ENCODE results near the gene ABHD12.
"Not testable (repeated sequence)": the region's sequence is repeated elsewhere in the genome, so short reads cannot be mapped to it uniquely, and the experiment has no call there.

ABHD12 gene

DNA sequence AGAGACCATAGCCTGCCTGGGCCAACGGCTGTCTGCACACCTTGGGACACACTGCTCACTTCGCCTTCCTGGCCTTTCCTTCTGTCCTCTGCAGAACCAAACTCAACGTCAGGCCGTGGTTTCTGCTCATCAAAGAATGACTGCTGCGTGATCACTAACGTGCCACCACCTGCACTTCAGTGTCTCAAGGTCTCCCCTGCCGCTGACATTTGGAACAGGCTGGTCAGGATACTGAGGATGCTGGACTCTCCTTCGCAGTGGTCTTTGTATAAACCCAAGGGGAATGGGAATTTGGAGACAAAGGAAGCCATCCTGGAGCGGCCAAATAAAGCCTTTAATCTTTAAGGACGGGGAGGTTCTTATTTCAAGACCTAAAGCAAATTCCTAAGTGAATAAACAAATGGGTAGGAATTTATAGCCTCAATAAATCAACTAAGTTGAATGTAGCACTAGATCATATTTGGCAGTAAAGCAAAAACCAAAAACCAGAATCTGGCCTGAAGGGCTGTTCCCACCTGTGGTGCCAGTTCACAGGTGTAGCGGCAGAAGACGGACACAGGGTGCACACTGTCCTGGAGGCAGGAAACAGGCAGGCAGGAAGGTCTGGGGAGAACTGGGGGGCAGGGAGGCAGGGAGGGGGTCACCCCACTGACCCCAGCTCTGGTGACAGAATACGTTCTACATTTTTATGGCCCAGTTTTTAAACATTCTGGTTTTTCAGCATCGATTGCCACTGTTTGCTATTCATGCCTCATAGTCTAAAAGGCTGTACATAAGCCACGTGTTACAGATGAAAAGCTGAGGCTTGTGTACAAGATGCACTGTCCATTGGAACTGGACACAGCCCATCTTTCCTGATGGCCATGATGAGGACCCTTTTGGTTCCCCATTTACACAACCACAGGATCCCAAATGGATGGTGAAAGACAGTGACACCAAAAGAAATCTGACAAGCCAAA is 36.6 kb downstream of the ABHD12 start:
- DNase-seq (ENCODE audit: low read depth, low spot score) = no peak

DNA sequence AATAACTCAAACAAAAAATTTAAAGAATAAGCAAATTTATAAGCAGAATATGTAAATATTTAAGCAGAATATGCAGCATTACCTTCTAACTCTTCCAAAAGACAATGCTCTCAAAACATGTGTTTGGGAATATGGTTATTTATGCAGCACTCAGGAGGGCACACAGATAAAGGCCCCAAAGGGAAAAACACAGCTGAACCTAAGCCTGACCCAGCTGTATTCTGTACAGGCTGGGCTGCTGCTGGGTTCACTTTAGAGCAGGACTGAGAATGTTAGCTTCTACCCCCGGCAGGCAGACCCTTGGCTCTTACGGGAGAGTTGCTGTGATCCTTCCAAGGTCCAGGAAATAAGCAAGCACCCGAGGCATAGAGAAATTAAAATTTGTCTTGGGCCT is 37.3 kb downstream of the ABHD12 start:
- DNase-seq (ENCODE audit: low read depth, low spot score) = no peak

DNA sequence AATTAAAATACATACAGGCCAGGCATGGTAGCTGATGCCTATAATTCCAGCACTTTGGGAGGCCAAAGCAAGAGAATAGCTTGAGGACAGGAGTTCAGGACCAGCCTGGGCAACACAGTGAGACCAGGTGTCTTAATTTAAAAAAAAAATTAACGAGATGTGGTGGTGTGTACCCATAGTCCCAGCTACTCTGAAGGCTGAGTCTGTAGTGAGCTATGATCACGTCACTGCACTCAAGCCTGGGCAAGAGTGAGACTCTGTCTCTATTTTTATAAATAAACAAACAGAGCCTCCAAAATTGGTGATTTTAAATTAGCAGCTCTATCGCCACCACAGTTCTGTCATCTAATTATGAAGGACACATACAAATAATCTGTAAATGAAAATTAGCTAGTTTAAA is 37.9 kb downstream of the ABHD12 start:
- no peak for DNase-seq (ENCODE audit: low read depth, low spot score)

DNA sequence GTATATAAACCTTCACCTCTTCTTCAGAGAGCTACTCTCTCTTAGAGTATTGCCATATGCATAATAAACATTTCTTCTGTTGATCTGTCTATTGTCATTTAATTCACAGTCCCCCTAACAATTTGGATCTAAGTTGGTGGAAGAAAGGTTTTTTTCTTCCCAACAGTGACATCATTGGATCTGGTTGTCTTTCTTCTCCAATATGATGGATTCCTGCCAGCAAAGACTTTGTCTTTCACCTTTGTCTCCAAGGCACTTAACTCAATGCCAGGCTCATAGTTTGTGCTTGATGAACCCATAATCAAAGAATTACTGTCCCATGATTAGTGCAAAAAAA is 39.6 kb downstream of the ABHD12 start:
- no peak for DNase-seq (ENCODE audit: low read depth, low spot score)

DNA sequence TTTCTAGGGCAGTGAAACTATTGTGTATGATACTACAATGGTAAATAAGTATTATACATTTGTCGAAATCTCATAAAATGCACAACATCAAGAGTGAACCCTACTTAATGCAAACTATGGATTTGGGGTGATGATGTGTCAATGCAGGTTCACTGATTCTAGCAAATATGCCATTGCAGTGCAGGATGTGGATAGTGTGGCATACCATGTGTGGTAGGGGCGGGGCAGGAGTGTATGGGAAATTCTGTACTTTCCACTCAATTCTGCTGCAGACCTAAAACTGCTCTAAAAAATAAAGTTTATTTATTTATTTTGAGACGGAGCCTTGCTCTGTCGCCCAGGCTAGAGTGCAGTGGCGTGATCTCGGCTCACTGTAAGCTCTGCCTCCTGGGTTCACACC is 44.3 kb downstream of the ABHD12 start:
- no peak for DNase-seq (ENCODE audit: low read depth, low spot score)

DNA sequence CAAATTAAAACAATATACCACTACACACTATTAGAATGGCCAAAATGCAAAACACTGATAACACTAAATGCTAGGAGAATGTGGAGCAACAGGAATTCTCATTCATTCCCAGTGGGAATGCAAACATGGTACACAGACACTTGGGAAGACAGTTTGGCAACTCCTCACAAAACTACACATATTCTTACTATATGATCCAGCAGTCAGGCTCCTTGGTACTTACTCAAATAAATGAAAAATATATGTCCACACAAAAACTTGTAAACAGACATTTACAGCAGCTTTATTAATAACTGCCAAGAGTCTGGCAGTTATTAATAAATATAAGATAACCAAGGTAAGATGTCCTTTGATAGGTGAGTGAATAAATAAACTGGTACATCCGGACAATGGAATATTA is 44.9 kb downstream of the ABHD12 start:
- no peak for DNase-seq (ENCODE audit: low read depth, low spot score)

DNA sequence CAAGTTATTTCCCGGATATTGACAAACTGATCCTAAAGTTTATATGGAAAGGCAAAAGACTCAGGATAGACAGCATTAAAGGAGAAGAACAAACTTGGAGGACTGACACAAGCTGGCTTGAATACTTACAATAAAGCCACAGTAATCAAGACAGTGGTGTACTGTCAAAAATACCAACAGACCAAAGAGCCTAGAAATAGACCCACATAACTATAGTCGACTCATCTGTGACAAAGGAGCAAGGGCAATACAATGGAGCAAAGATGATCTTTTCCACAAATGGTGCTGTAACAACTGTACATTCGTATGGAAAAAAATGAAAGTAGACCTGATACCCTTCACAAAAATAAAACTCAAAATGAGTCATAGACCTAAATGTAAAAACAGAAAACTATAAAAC is 46.0 kb downstream of the ABHD12 start:
- DNase-seq (ENCODE audit: low read depth, low spot score) = no peak

DNA sequence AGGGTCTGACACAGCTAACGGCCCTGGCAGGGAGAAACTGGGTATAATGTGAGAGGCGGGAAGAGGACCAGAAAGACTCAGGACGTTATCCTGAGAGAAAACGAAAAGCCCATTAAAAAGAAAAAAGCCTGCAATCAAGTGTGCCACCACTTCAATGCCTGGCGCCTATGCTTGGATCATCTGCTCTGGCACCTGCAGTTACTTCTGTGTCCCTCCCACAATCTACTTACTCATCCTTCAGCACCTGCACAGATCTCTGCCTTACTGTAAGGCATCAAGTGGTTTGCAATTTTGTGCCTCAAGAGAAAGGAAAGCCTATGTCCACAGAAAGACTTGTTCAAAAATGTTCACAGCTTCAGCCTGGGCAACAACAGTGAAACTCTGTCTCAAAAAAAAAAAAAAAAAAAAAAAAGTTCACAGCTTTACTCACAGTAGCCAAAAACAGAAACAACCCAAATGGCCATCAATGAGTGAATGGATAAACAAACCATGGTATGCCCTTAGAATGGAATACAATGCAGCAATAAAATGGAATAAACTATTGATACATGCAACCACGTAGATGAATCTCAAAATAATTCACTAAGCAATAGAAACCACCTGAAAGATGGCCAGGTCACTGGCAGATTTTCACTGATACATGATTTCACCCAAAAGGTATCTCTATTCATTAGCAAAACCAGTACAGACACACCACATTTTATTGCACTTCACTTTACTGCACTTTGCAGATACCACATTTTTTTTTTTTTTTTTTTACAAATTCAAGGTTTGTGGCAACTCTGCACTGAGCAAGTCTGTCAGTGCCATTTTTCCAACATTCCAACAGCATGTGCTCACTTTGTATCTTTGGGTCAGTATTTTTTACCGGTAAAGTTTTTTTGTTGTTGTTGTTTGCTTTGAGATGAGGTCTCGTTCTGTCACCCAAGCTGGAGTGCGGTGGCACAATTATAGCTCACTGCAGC is 48.6 kb downstream of the ABHD12 start:
- no peak for DNase-seq (ENCODE audit: low read depth, low spot score)

DNA sequence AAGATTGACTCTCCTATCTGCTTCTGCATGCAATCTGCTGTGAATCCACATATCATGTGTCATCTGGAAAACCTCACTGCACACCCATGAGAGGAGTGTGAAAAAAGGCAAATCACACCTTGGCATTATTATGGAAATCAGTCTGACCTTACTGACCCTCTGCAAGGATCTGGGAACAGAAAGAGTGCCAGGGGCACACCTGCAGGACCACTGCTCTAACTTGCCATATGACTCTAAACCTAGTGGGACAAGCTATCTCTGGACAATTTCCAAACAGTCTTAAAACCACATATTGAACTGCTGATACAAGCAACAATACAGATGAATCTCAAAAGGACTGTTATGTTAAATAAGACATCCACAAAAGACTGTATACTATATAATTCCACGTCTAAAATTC is 50.3 kb downstream of the ABHD12 start:
- no peak for DNase-seq (ENCODE audit: low read depth, low spot score)

DNA sequence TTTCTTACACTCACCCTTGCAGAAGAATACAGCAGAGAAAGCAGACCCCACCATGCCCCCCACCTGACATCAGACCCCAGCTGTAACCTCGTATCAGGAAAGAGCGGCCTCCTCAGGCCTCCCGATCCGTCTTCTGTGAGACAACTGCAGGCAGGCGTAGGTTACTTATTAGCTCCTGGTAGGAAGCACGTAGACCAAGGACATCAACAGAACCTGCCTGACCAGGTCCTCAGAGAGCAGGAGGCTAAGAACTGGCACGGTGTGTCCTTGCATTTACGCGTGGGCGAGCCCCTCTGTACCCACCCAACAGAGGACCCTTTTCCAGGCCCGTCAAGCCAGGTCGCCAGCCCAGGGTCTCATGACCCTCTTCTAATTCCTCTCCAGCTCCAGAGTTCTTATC is 51.0 kb downstream of the ABHD12 start:
- no peak for DNase-seq (ENCODE audit: low read depth, low spot score)

DNA sequence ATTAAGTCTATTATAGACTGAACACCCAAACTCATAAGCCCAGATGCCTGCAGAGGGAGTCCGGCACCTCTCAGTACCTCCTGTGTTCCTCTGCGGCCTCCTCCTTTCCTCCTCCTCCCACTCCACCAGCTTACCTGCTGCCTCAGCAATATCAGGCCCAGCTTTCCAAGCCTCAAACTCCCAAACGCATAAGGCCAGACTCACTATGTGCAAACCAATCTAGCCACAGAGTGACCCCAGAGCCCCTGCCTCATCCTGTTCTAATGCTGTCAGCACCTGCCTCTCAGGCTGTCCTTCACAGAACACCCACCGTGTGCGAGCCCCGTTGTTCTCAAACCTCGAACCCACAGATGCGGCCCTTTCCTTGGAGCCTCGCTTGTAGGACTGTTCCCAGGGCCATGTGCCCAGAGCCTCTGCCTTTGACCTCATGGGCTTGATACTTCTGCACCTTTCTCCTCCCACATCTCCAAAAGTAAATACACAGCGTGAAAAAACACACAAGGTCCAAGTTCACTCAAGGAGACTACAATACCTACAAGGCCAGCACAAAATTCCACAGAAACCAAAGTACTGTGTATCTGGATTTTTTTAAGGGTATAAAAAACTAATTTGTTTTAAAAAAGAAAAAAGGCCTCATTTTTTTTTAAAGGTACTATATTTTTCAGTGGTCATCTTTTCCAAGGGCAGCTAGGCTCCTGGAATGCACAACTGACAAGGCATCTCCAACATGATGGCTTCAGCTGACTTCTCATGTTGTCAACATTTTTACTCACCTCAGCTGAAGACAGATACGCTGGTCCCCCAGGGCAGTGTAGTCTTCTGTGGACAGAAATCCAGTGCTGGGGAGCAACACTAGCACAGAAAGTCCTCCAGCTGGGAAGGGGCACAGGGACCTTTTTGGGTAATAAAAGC is 52.3 kb downstream of the ABHD12 start:
- no peak for DNase-seq (ENCODE audit: low read depth, low spot score)

DNA sequence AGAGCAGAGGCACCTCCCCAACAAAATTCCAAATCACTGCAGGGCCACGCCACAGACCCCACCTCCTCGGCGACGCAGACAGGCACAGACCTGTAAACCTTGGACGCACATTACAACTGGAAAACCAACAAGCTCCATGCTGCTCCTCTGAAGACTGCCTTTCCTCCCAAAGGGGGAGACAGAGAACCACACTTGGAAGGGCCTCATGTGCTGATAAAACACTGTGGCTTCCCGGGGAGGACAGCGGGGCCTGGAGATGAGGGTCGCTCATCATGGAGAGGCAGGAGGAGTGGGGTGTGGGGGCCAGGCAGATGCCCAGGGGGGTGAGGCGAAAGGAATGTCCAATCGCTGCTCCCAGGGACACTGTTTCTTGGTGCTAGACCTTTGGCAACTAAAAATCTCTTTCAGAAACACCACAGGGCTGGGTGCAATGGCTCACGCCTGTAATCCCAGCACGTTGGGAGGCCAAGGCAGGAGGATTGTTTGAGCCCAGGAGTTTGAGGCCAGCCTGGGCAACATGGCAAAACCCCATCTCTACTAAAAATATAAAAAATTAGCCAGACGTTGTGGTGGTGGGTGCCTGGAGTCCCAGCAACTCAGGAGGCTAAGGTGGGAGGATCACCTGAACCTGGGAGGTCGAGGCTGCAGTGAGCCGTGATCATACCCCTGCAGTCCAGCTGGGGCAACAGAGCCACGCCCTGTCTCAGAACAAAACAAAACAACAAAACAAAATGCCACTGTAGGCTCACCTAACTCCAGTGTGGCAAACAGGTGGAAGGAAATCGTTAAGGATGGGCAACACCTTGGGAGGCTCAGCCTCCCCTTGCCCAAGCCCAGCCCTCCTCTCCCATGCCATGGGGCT is 53.8 kb downstream of the ABHD12 start:
- DNase-seq (ENCODE audit: low read depth, low spot score) = no peak

DNA sequence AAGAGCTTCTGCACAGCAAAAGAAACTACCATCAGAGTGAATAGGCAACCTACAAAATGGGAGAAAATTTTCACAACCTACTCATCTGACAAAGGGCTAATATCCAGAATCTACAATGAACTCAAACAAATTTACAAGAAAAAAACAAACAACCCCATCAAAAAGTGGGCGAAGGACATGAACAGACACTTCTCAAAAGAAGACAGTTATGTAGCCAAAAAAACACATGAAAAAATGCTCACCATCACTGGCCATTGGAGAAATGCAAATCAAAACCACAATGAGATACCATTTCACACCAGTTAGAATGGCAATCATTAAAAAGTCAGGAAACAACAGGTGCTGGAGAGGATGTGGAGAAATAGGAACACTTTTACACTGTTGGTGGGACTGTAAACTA is 55.7 kb downstream of the ABHD12 start:
- not testable (repeated sequence) for DNase-seq (ENCODE audit: low read depth, low spot score)

DNA sequence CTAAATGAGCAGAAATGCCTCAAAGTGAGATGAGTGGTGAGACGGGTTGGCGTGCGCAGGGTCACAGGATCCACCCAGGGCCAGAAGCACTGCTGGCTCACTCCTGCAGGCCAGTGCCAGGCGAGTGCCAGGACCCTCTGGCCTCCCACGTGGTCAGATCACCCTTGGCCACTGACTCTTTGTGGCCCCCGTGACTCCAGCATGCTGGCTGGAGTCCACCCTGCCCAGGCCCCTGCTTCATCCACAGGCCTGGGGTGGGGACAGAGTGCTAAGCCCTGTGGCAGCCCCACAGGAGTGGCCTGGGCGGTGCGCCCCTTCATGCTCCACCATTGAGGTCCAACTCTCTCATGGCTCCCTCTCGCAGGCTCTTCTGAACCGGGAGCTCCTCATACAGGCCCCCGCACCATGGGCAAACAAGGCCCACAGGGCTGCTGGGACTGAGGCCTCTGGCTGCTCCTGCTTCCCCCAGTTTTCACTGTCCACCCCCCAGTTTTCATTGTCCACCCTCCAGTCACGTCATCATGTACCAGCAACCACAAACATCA is 61.6 kb downstream of the ABHD12 start:
- no peak for DNase-seq (ENCODE audit: low read depth, low spot score)

DNA sequence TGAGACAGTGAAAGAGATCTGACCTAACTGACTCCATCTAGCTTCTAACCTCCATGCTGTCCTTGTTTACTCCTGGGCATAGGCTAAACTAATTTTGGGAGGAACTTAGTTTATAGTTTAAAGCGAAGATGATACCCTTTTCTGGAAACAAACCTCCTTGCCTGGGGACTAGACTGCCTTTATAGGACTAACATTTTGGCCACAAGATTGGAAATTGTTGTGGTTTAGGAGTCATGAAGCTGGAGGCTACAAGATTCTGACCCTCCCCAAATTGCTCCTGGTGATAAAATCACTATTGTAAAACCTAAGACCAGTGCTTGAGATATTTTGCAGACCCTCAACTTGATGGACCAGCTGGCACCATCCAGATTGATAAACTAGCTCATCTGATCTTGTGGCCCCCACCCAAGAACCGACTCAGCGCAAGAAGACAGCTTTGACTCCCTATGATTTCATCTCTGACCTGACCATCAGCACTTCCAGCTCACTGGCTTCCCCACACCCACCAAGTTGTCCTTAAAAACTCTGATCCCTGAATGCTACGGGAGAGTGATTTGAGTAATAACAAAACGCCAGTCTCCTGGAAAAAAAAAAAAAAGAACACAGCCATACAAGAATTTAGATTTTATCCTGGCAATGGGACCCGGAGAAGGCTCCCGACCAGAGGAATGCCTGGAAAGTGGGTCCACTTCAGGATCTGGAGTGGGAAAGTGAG is 63.0 kb downstream of the ABHD12 start:
- DNase-seq (ENCODE audit: low read depth, low spot score) = no peak

DNA sequence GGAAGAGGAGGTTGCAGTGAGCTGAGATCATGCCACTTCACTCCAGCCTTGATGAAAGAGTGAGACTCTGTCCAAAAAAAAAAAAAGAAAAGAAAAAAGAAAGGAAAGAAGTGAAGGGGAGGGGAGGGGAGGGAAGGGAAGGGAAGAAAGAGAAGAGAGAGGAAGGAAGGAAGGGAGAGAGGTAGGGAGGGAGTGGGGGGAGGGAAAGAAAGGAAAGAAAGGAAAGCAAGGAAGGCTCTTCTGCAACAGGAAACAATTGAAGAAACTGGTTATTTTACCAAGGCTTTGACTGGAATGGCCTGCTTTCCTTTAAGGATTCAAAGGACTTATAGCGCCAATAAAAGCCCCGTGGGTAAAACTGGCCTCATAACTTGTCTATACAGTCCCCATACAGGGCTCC is 64.6 kb downstream of the ABHD12 start:
- DNase-seq (ENCODE audit: low read depth, low spot score) = no peak

DNA sequence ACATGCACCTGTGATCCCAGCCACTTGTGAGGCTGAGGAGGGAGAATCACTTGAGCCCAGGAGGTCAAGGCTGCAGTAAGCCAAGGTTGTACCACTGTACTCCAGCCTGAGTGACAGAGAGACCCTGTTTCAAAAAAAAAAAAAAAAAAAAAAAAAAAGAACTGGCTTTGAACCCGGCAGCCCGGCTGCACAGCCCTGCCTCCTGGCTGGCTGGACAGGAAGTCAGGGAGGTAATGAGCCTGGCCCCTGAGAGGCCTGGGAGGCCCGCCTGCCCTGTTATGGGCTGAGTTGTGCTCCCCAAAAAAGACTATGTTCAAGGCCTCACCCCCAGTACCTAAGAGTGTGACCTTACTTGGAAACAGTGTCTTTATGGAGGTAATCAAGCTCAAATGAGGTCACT is 65.6 kb downstream of the ABHD12 start:
- no peak for DNase-seq (ENCODE audit: low read depth, low spot score)

DNA sequence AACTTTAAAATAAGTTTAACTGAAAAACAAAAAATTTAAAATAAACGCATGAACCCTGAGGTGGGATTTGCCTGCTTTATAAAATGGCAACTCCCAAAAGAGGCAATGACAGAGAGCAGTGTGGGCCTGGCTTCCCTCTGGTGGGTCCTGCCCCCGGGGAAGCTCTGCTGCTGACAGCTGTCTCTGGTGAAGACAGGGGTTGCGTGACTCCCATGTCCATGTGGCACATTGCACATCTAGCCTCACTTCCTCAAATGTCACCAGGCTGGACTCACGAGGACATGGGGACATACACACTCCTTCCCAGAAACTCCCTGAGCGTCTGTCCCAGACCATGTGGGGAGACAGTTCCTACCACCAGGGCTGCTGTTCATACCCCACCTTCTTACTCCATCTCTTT is 66.2 kb downstream of the ABHD12 start:
- no peak for DNase-seq (ENCODE audit: low read depth, low spot score)

DNA sequence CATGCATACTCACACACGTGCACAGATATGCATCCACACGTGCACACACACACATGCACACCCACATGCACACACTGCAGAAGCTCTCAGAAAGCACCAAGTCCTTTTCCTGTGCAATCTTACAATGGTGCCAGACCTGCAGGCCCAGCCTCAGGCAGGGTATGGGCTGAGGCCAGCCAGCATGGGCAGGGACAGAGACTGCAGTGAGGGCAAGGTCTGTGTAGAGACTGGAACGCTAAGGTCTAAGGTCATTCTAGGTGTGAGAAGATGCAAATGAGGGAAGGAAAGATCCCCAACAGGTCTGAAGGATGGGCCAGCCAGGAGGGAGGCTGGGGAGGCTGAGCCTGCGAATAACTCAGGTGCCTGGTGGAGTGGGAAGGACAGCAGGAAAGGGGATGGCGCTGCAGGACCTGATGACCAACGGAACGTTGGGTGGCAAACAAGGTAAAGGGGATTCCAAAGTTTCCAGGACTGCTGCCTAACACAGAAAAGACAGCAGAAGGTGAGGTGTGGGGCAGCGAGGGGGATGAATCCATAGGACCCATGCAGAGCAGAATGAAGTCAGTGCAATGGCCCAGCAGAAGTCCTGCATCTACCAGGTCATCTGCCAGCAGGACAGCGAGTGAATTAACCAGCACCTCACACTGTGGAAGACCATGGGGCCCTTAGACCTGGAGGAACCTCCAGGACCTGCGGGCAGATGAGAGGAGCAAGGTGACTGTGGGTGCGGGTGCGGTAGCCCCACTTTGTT is 67.0 kb downstream of the ABHD12 start:
- no peak for DNase-seq (ENCODE audit: low read depth, low spot score)
